Activated naive CD4-positive, alpha-beta T cell treated with anti-CD3 and anti-CD28 coated beads, Interleukin-2, amount 50 U/mL, for 72 hours (primary cell): ENCODE results near the gene IAH1. TPM values are rescaled to one million over a fixed set of nuclear protein-coding genes. Genes with fewer than 3 reads are reported as not detected.

Experiments
- ATAC-seq, 2 donors: fragments of 150-1000 bp; cut with Tn5 transposase; 2 replicates each; pipeline ENCODE4 v1.10.0; 2021; ENCODE audit warnings: mild to moderate bottlenecking in 2 of 2, moderate library complexity in 2 of 2
- DNase-seq, 2 donors: peaks; one replicate each; pipeline ENCODE4 v3.0.0; 2021 to 2022; ENCODE audit warnings: low spot score in 2 of 2
- H3K27ac Mint-ChIP-seq, 2 donors: one replicate each; pipeline ENCODE4 v1.8.0; 2022; ENCODE audit warnings: mild to moderate bottlenecking in 2 of 2, mixed read lengths in 2 of 2
- H3K36me3 Mint-ChIP-seq, 2 donors: one replicate each; pipeline ENCODE4 v1.8.0; 2022; ENCODE audit warnings: mixed read lengths in 2 of 2
- H3K9me3 Mint-ChIP-seq, 2 donors: one replicate each; pipeline ENCODE4 v1.8.0; 2022; ENCODE audit warnings: mixed read lengths in 2 of 2
- total RNA-seq, 2 donors: library from RNA; stranded (reverse); gene quantifications; one replicate each; pipeline ENCODE4 v1.2.3, GENCODE V29; 2022

Gene IAH1
- total RNA-seq, 2 donors from 2014 or later, result 65.8 TPM

- Mint-ChIP-seq H3K36me3 (peaks cover 12 to 14% of the 10 kb centered on the region in 2 donors), H3K9me3 (no peaks in the 10 kb centered on the region), H3K27ac (no peak overlapping the region)
- ATAC-seq (no peak), DNase-seq (no peak)
Measured at GRCh38 chr2:9465170-9465569, 9.2 kb upstream of the IAH1 start.

GRCh38 chr2:9466147-9466683, 8.1 kb upstream of the IAH1 start:
- no peak for ATAC-seq
- H3K27ac Mint-ChIP-seq, result no peak overlapping the region
- peaks cover 6 to 14% of the 10 kb centered on the region in 2 donors for H3K36me3 Mint-ChIP-seq
- DNase-seq, result no peak
- no peaks in the 10 kb centered on the region for H3K9me3 Mint-ChIP-seq

DNA sequence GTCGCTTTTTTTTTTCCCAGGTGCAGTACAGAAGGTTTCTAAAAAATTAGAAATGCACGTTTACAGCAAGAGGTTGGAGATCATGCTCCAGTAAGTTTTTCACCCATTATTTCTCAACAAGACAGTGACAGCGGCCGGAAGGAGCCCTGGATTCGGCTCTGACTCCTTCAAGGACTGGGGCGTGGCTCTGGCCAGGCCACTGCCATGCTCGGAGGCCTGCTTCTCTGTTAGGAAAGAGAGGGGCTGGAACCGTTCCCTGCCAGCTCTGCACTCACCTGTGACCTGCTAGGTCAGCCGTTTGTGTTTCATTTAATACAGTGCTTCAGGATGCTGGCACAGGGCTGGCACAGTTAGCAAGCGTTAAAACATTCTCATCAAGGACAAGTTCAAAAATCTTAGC, 6.7 kb upstream of the IAH1 start:
- ATAC-seq (no peak), DNase-seq (no peak)
- Mint-ChIP-seq H3K9me3 (no peaks in the 10 kb centered on the region), H3K27ac (no peak overlapping the region), H3K36me3 (peaks cover 6 to 19% of the 10 kb centered on the region in 2 donors)

DNA sequence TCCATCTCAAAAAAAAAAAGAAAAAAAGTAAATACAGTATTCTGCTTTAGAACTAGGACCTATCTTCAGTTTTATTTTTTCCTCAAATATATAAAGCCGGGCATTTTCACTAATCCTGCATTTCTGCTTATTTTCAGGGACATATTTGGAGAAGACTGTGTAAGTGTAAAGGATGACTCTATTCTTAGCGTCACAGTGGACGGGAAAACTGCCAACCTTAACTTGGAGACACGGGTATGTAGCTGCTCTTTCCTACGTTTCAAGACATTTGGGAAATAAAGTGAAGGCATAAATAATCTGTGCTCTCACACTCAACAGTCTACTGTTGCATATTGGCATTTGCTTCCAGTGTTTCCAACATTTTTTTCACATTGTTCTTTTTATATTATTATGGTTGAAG, 3.1 kb upstream of the IAH1 start:
- DNase-seq (no peak), ATAC-seq (no peak)
- peaks cover 0 to 3% of the 10 kb centered on the region in 2 donors for H3K9me3 Mint-ChIP-seq
- peaks cover 15 to 24% of the 10 kb centered on the region in 2 donors for H3K36me3 Mint-ChIP-seq
- H3K27ac Mint-ChIP-seq, result no peak overlapping the region

DNA sequence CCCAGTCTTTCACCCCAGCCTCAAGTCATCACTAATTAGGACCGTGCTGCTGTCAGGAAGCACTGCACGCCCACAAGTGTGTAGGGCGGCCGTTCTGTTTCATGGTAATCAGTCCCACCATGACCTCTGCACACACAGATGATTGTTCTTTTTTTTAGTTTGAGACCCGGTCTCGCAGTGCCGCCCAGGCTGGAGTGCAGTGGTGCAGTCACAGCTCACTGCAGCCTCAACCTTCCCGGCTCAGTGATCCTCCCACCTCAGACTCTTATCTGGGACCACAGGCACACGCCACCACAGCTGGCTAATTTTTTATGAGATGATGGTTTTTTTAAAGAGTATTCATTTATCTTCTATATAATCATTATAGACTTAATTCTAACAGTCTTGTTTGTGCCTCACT, 1.8 kb upstream of the IAH1 start:
- ATAC-seq (no peak), DNase-seq (no peak)
- peaks cover 20 to 31% of the 10 kb centered on the region in 2 donors for H3K36me3 Mint-ChIP-seq
- H3K9me3 Mint-ChIP-seq, result peaks cover 0 to 8% of the 10 kb centered on the region in 2 donors
- no peak overlapping the region for H3K27ac Mint-ChIP-seq

GRCh38 chr2:9473308-9473984, 905 bp upstream of the IAH1 start:
- H3K9me3 Mint-ChIP-seq, result peaks cover 0 to 8% of the 10 kb centered on the region in 2 donors
- ATAC-seq (peak; percentile 24), DNase-seq (peak in 1 of 2 donors; percentile 24)
- H3K27ac Mint-ChIP-seq, result peak overlapping the region; percentile 22 to 86
- peaks cover 20 to 31% of the 10 kb centered on the region in 2 donors for H3K36me3 Mint-ChIP-seq

- peak; percentile 57 to 61 for ATAC-seq
- Mint-ChIP-seq H3K36me3 (peaks cover 25 to 31% of the 10 kb centered on the region in 2 donors), H3K27ac (peak overlapping the region; percentile 22 to 86), H3K9me3 (peaks cover 0 to 8% of the 10 kb centered on the region in 2 donors)
- no peak for DNase-seq
Measured at GRCh38 chr2:9473985-9474360, 378 bp upstream of the IAH1 start.

DNA sequence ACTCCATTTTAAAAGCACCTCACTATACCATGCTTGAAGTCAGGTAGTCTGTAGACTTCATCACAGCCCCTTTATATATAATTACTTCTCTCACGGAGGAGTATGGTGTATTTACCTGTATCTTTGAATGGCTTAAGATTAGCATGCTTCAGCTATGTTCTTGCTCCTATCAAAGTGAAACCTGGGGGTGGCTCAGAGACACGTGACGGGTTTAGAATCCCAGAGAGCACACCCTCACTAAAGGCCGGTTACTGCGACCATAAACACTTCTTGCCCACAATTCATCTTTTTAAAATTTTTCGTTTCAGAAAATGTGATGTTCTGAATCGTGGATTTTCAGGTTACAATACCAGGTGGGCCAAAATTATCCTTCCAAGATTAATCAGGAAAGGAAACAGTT, 3.6 kb downstream of the IAH1 start:
- H3K36me3 Mint-ChIP-seq, result peaks cover 25 to 27% of the 10 kb centered on the region in 2 donors

GRCh38 chr2:9478526-9478925, 4.2 kb downstream of the IAH1 start:
- Mint-ChIP-seq H3K27ac (peak overlapping the region; percentile 13 to 28), H3K36me3 (peaks cover 21 to 23% of the 10 kb centered on the region in 2 donors), H3K9me3 (peaks cover 0 to 8% of the 10 kb centered on the region in 2 donors)
- no peak for ATAC-seq
- no peak for DNase-seq

More for the DNA sequence above, 3.6 kb downstream of the IAH1 start:
- no peak for DNase-seq
- peaks cover 0 to 8% of the 10 kb centered on the region in 2 donors for H3K9me3 Mint-ChIP-seq
- ATAC-seq, result no peak
- H3K27ac Mint-ChIP-seq, result no peak overlapping the region

GRCh38 chr2:9480157-9480556, 5.8 kb downstream of the IAH1 start:
- H3K27ac Mint-ChIP-seq, result peak overlapping the region in 1 of 2 donors; percentile 77

DNA sequence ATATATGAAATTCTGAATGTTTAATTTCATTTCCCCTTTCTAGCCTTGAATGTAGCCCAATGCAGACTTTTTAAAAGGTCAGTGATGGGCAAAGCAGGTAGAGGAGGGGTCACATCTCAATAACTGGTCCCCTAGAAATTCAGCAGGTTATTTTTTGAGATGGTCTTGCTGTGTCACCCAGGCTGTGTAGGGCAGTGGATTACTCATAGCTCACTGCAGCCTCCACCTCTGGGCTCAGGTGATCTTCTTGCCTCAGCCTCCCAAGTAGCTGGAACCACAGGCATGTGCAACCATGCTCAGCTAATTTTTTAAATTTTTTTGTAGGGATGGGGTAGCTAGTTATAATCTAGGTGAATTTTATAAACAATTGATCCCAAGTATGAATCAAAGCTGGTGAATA, 8.8 kb downstream of the IAH1 start:
- ATAC-seq (peak in 1 of 2 donors; percentile 28), DNase-seq (no peak)
- Mint-ChIP-seq H3K36me3 (peaks cover 5 to 23% of the 10 kb centered on the region in 2 donors), H3K9me3 (no peaks in the 10 kb centered on the region), H3K27ac (peak overlapping the region in 1 of 2 donors; percentile 78)

More at GRCh38 chr2:9480157-9480556, 5.8 kb downstream of the IAH1 start:
- DNase-seq (no peak), ATAC-seq (no peak)
- Mint-ChIP-seq H3K36me3 (peaks cover 16 to 30% of the 10 kb centered on the region in 2 donors), H3K9me3 (peaks cover 0 to 8% of the 10 kb centered on the region in 2 donors)

- no peak for ATAC-seq
- Mint-ChIP-seq H3K36me3 (peaks cover 0 to 25% of the 10 kb centered on the region in 2 donors), H3K27ac (peak overlapping the region; percentile 7 to 78), H3K9me3 (no peaks in the 10 kb centered on the region)
- DNase-seq, result no peak
Measured at GRCh38 chr2:9484533-9484932, 10.2 kb downstream of the IAH1 start.

GRCh38 chr2:9488583-9489547, 14.5 kb downstream of the IAH1 start:
- DNase-seq (no peak), ATAC-seq (peak; percentile 63 to 73)
- peaks cover 0 to 41% of the 10 kb centered on the region in 2 donors for H3K36me3 Mint-ChIP-seq
- no peaks in the 10 kb centered on the region for H3K9me3 Mint-ChIP-seq
- peak overlapping the region in 1 of 2 donors; percentile 71 for H3K27ac Mint-ChIP-seq

DNA sequence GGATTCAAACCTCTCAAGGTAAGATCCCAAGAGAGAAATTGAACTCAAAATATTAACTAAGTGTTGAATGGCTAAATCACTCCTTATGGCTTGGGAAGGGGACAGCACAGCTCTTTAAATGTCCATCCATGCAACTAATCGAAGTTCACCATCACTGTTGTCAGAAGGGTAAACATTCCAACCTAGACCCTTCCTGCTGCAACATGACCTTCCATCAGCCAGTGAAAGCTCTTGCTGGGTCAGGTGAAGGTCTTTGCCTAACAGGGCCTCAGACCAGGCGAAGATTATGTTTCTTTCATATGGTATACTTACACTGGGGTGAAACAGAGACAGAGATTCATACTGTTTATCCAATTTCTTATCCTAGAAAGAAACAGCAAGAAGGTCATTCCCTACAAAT, 16.4 kb downstream of the IAH1 start:
- DNase-seq, result no peak
- H3K36me3 Mint-ChIP-seq, result peaks cover 4 to 30% of the 10 kb centered on the region in 2 donors
- no peak overlapping the region for H3K27ac Mint-ChIP-seq
- H3K9me3 Mint-ChIP-seq, result no peaks in the 10 kb centered on the region
- no peak for ATAC-seq

GRCh38 chr2:9492927-9493326, 18.6 kb downstream of the IAH1 start:
- peaks cover 13 to 25% of the 10 kb centered on the region in 2 donors for H3K36me3 Mint-ChIP-seq

GRCh38 chr2:9493478-9493877, 19.1 kb downstream of the IAH1 start:
- DNase-seq (no peak), ATAC-seq (peak; percentile 58 to 71)
- peak overlapping the region in 1 of 2 donors; percentile 4 for H3K27ac Mint-ChIP-seq
- peaks cover 13 to 21% of the 10 kb centered on the region in 2 donors for H3K36me3 Mint-ChIP-seq
- no peaks in the 10 kb centered on the region for H3K9me3 Mint-ChIP-seq

More at GRCh38 chr2:9492927-9493326, 18.6 kb downstream of the IAH1 start:
- DNase-seq, result no peak
- ATAC-seq, result no peak
- H3K27ac Mint-ChIP-seq, result peak overlapping the region in 1 of 2 donors; percentile 4
- H3K9me3 Mint-ChIP-seq, result no peaks in the 10 kb centered on the region

GRCh38 chr2:9494081-9494480, 19.7 kb downstream of the IAH1 start:
- ATAC-seq (peak; percentile 30 to 69), DNase-seq (no peak)
- no peaks in the 10 kb centered on the region for H3K9me3 Mint-ChIP-seq
- H3K27ac Mint-ChIP-seq, result peak overlapping the region in 1 of 2 donors; percentile 86
- peaks cover 13 to 26% of the 10 kb centered on the region in 2 donors for H3K36me3 Mint-ChIP-seq
